GM12892 (cell line): ENCODE data around the gene BRPF1.

Experiments
- DNase-seq: peaks from one replicate; pipeline ENCODE4 v3.0.0; 2011; ENCODE audit not compliant: insufficient read length
- FAIRE-seq: peaks from 2 replicates; lab custom pipeline; 2011; peaks lifted over from hg19 to GRCh38; lab: Jason Lieb, UNC
- POLR2A ChIP-seq: IDR thresholded peaks from 2 replicates; pipeline ENCODE4 v1.6.1; 2011; ENCODE audit warnings: low read depth, low read length, control low read depth
- POLR2AphosphoS5 ChIP-seq: IDR thresholded peaks from 2 replicates; pipeline ENCODE4 v1.6.1; 2011; ENCODE audit warnings: low read depth, low read length, control low read depth
- TAF1 ChIP-seq: IDR thresholded peaks from 2 replicates; pipeline ENCODE4 v1.6.1; 2011; ENCODE audit warnings: low read depth, mild to moderate bottlenecking, control low read depth, low read length, borderline replicate concordance

BRPF1 gene

GRCh38 chr3:9710174-9710739 is 21.3 kb upstream of the BRPF1 start:
- no peak for TF ChIP-seq POLR2AphosphoS5
- no peak for TF ChIP-seq TAF1
- TF ChIP-seq POLR2A: no peak
- FAIRE-seq (no peak), DNase-seq (no peak)

GRCh38 chr3:9712415-9712814 is 19.1 kb upstream of the BRPF1 start:
- FAIRE-seq (no peak), DNase-seq (no peak)
- TF ChIP-seq POLR2A (no peak), POLR2AphosphoS5 (no peak), TAF1 (no peak)

- FAIRE-seq (no peak), DNase-seq (no peak)
- TF ChIP-seq POLR2AphosphoS5 (no peak), TAF1 (no peak), POLR2A (no peak)
These were observed 18.4 kb upstream of the BRPF1 start for GRCh38 chr3:9713142-9713541.

GRCh38 chr3:9715136-9715535 is 16.4 kb upstream of the BRPF1 start:
- no peak for DNase-seq
- TF ChIP-seq POLR2A (no peak), POLR2AphosphoS5 (no peak), TAF1 (no peak)
- FAIRE-seq: no peak

- no peak for TF ChIP-seq POLR2AphosphoS5
- TF ChIP-seq POLR2A: no peak
- no peak for TF ChIP-seq TAF1
- FAIRE-seq: no peak
- no peak for DNase-seq
These were observed 15.6 kb upstream of the BRPF1 start for GRCh38 chr3:9715764-9716437.

GRCh38 chr3:9716801-9717555 is 14.6 kb upstream of the BRPF1 start:
- TF ChIP-seq TAF1 (no peak), POLR2A (no peak)
- DNase-seq (no peak), FAIRE-seq (no peak)

- TF ChIP-seq POLR2A (no peak), TAF1 (no peak), POLR2AphosphoS5 (no peak)
- no peak for FAIRE-seq
- DNase-seq: no peak
These were observed 14.0 kb upstream of the BRPF1 start for GRCh38 chr3:9717563-9717962.

- DNase-seq (no peak), FAIRE-seq (no peak)
- TF ChIP-seq POLR2A (no peak), POLR2AphosphoS5 (no peak), TAF1 (no peak)
These were observed 13.4 kb upstream of the BRPF1 start for GRCh38 chr3:9718118-9718517.

- FAIRE-seq: no peak
- no peak for DNase-seq
- TF ChIP-seq TAF1 (no peak), POLR2A (no peak), POLR2AphosphoS5 (no peak)
These were observed 10.4 kb upstream of the BRPF1 start for GRCh38 chr3:9721015-9721699.

GRCh38 chr3:9721700-9722060 is 9.9 kb upstream of the BRPF1 start:
- no peak for FAIRE-seq
- TF ChIP-seq TAF1: no peak
- no peak for TF ChIP-seq POLR2AphosphoS5
- TF ChIP-seq POLR2A: no peak
- no peak for DNase-seq

GRCh38 chr3:9725775-9726515 is 5.6 kb upstream of the BRPF1 start:
- TF ChIP-seq POLR2AphosphoS5 (no peak), POLR2A (no peak), TAF1 (no peak)
- no peak for DNase-seq
- no peak for FAIRE-seq
